Activated naive CD4-positive, alpha-beta T cell (primary cell): ENCODE measurements around the gene PPP1CA.

Experiments
- DNase-seq, 4 experiments: peaks; one replicate each; lab custom pipeline; 2025; lab: John Stamatoyannopoulos, UW

PPP1CA gene

GRCh38 chr11:67351275-67352005, 50.2 kb downstream of the PPP1CA start:
- DNase-seq: peak in 3 of 4 experiments; percentile 34 to 47 (median 42)

GRCh38 chr11:67349928-67350465, 51.7 kb downstream of the PPP1CA start:
- no peak for DNase-seq

- DNase-seq: no peak
These were observed 52.2 kb downstream of the PPP1CA start for GRCh38 chr11:67349457-67349856.

- DNase-seq: no peak
These were observed 52.6 kb downstream of the PPP1CA start for GRCh38 chr11:67349036-67349435.
